HFFc6 (cell line): ENCODE results near the gene DLEU7. TPM values are rescaled to one million over a fixed set of nuclear protein-coding genes. Genes with fewer than 3 reads are reported as not detected.

ENCODE experiments used
- DNase-seq: peaks from one replicate; pipeline ENCODE4 v3.0.0-alpha.2; 2018
- H3K27ac Mint-ChIP-seq: 2 replicates; pipeline ENCODE4 v1.8.0; 2020; ENCODE audit warnings: mild to moderate bottlenecking, mixed read lengths
- H3K27me3 Mint-ChIP-seq: 2 replicates; pipeline ENCODE4 v1.8.0; 2021; ENCODE audit warnings: mild to moderate bottlenecking, moderate library complexity, mixed read lengths; ENCODE audit not compliant: insufficient read depth
- H3K36me3 Mint-ChIP-seq: 2 replicates; pipeline ENCODE4 v1.8.0; 2021; ENCODE audit warnings: low read depth, mixed read lengths
- H3K4me1 Mint-ChIP-seq: 2 replicates; pipeline ENCODE4 v1.8.0; 2020; ENCODE audit warnings: low read depth, mixed read lengths
- H3K4me3 Mint-ChIP-seq: 2 replicates; pipeline ENCODE4 v1.8.0; 2020; ENCODE audit warnings: mild to moderate bottlenecking, moderate library complexity, mixed read lengths
- H3K9me3 Mint-ChIP-seq: 2 replicates; pipeline ENCODE4 v1.8.0; 2020; ENCODE audit warnings: mild to moderate bottlenecking, mixed read lengths
- total RNA-seq, 6 experiments: library from RNA; stranded (reverse); fragmentation: NEBNext Ultra II Directional; extraction: Animal tissue kit (Norgen Biotek cat#: 25700); gene quantifications; 2 replicates in 1 of 6; 3 replicates in 5 of 6; pipeline ENCODE4 v1.2.3, GENCODE V29; 2021
- TF ChIP-seq, protein P1 (sequence below): fragments of 200-600 bp; sonication (generic); IDR thresholded peaks from 2 replicates; pipeline ENCODE4 v1.5.0; 2021; ENCODE audit warnings: antibody characterized with exemption, mild to moderate bottlenecking

The DLEU7 gene
- total RNA-seq, 6 experiments from 2014 or later, result not detected

GRCh38 chr13:50805805-50806204, 37.7 kb downstream of the DLEU7 start:
- no peak overlapping the region for H3K27ac Mint-ChIP-seq
- TF ChIP-seq, protein P1, sequence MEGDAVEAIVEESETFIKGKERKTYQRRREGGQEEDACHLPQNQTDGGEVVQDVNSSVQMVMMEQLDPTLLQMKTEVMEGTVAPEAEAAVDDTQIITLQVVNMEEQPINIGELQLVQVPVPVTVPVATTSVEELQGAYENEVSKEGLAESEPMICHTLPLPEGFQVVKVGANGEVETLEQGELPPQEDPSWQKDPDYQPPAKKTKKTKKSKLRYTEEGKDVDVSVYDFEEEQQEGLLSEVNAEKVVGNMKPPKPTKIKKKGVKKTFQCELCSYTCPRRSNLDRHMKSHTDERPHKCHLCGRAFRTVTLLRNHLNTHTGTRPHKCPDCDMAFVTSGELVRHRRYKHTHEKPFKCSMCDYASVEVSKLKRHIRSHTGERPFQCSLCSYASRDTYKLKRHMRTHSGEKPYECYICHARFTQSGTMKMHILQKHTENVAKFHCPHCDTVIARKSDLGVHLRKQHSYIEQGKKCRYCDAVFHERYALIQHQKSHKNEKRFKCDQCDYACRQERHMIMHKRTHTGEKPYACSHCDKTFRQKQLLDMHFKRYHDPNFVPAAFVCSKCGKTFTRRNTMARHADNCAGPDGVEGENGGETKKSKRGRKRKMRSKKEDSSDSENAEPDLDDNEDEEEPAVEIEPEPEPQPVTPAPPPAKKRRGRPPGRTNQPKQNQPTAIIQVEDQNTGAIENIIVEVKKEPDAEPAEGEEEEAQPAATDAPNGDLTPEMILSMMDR, result peak; percentile 46
- no peak for DNase-seq
- peaks cover 6% of the 10 kb centered on the region; the same call in 1 of the 2 replicates for H3K9me3 Mint-ChIP-seq
- no peak overlapping the region for H3K4me3 Mint-ChIP-seq
- H3K4me1 Mint-ChIP-seq, result peaks cover 4% of the 10 kb centered on the region; the same call in 1 of the 2 replicates
- H3K27me3 Mint-ChIP-seq, result peaks cover 12% of the 10 kb centered on the region
- H3K36me3 Mint-ChIP-seq, result no peaks in the 10 kb centered on the region

- TF ChIP-seq, protein P1, result peak; percentile 84
- peak; percentile 57 for DNase-seq
- Mint-ChIP-seq H3K4me1 (peaks cover 10% of the 10 kb centered on the region), H3K27me3 (peaks cover 10% of the 10 kb centered on the region), H3K36me3 (no peaks in the 10 kb centered on the region), H3K4me3 (peak overlapping the region; percentile 8; the same call in 1 of the 2 replicates), H3K27ac (no peak overlapping the region), H3K9me3 (peaks cover 6% of the 10 kb centered on the region; the same call in 1 of the 2 replicates)
Observed at GRCh38 chr13:50801087-50801931, 42.2 kb downstream of the DLEU7 start.

GRCh38 chr13:50800091-50800739, 43.3 kb downstream of the DLEU7 start:
- Mint-ChIP-seq H3K27me3 (peaks cover 10% of the 10 kb centered on the region), H3K36me3 (no peaks in the 10 kb centered on the region), H3K4me3 (no peak overlapping the region), H3K9me3 (no peaks in the 10 kb centered on the region), H3K4me1 (peaks cover 10% of the 10 kb centered on the region), H3K27ac (no peak overlapping the region)
- TF ChIP-seq, protein P1, result no peak
- DNase-seq, result no peak

- DNase-seq, result no peak
- no peak overlapping the region for H3K27ac Mint-ChIP-seq
- H3K4me1 Mint-ChIP-seq, result peaks cover 10% of the 10 kb centered on the region
- H3K27me3 Mint-ChIP-seq, result peaks cover 10% of the 10 kb centered on the region
- no peak overlapping the region for H3K4me3 Mint-ChIP-seq
- H3K36me3 Mint-ChIP-seq, result no peaks in the 10 kb centered on the region
- no peaks in the 10 kb centered on the region for H3K9me3 Mint-ChIP-seq
- TF ChIP-seq, protein P1, result no peak
Observed at GRCh38 chr13:50798923-50799322, 44.6 kb downstream of the DLEU7 start.

DNA sequence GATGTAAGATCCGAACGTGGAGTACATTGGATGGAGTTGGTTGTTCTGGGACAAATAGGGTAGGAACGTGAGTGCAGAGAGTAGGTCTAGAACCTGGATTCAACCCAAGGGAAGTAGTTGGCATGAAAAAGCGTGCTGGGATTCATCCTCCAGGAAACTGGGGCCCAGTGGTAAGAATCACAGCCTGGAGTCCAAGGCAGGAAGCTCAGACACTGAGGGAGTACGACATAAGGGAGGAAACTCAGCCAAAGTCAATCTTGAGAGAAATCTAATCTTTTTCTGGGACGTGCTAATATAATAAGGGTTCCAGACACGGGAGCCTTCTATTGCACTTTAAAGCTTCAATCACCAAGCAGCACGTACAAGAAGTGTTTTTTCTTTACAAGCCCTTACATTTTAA, 46.4 kb downstream of the DLEU7 start:
- Mint-ChIP-seq H3K36me3 (no peaks in the 10 kb centered on the region), H3K27ac (no peak overlapping the region), H3K9me3 (no peaks in the 10 kb centered on the region), H3K4me1 (peaks cover 10% of the 10 kb centered on the region), H3K4me3 (no peak overlapping the region), H3K27me3 (peaks cover 11% of the 10 kb centered on the region)
- TF ChIP-seq, protein P1, result no peak
- DNase-seq, result no peak
